OCI-LY3 (cell line): ENCODE measurements around the gene ATOSA.

Source experiments
- H2AFZ ChIP-seq: fragments of 200-600, 300-600 bp; shearing (Covaris generic); 2 replicates; pipeline ENCODE4 v1.6.0; 2014; ENCODE audit warnings: antibody characterized with exemption, low read depth, low read length
- H3K27ac ChIP-seq: fragments of 200-600, 300-600 bp; sonication (generic); 2 replicates; pipeline ENCODE4 v1.5.1; 2014; ENCODE audit warnings: mild to moderate bottlenecking, low read length, moderate library complexity, mixed read lengths
- H3K27me3 ChIP-seq: fragments of 200-600, 300-600 bp; sonication (generic); 2 replicates; pipeline ENCODE4 v1.6.1; 2014; ENCODE audit warnings: low read depth, low read length, mixed read lengths
- H3K36me3 ChIP-seq: fragments of 200-600, 300-600 bp; sonication (generic); replicated peaks from 2 replicates; pipeline ENCODE3; 2014; ENCODE audit warnings: low read depth, low read length, mixed read lengths
- H3K4me1 ChIP-seq: fragments of 300-600, 200-600 bp; sonication (generic); 2 replicates; pipeline ENCODE4 v1.6.1; 2014; ENCODE audit warnings: low read length, mixed read lengths
- H3K4me2 ChIP-seq: fragments of 200-600, 300-600 bp; sonication (generic); 2 replicates; pipeline ENCODE4 v1.6.1; 2014; ENCODE audit warnings: low read length, mixed read lengths
- H3K4me3 ChIP-seq: fragments of 300-600, 200-600 bp; sonication (generic); 2 replicates; pipeline ENCODE4 v1.5.1; 2014; ENCODE audit warnings: antibody characterized with exemption, mild to moderate bottlenecking, low read length, moderate library complexity
- H3K79me2 ChIP-seq: fragments of 300-600, 200-600 bp; shearing (Covaris generic); 2 replicates; pipeline ENCODE4 v1.6.1; 2014; ENCODE audit warnings: mild to moderate bottlenecking, low read length, mixed read lengths
- H3K9ac ChIP-seq: fragments of 300-600, 200-600 bp; shearing (Covaris generic); 2 replicates; pipeline ENCODE4 v1.6.0; 2014; ENCODE audit warnings: mild to moderate bottlenecking, low read length, moderate library complexity
- H3K9me3 ChIP-seq: fragments of 200-600, 300-600 bp; shearing (Covaris generic); 2 replicates; pipeline ENCODE4 v1.6.1; 2014; ENCODE audit warnings: low read length, mixed read lengths; ENCODE audit not compliant: insufficient read depth
- H4K20me1 ChIP-seq: fragments of 200-600, 300-600 bp; sonication (generic); 2 replicates; pipeline ENCODE4 v1.6.1; 2016; ENCODE audit warnings: low read length, mixed read lengths; ENCODE audit not compliant: insufficient read depth
- EZH2phosphoT487 ChIP-seq: fragments of 200-600 bp; shearing (Covaris generic); IDR thresholded peaks from 2 replicates; pipeline ENCODE4 v1.6.1; 2018; ENCODE audit warnings: antibody characterized with exemption, mixed run types, low read depth
- TF ChIP-seq, protein P1 (sequence below): fragments of 200-600, 300-600 bp; sonication (generic); IDR thresholded peaks from 2 replicates; pipeline ENCODE4 v1.5.1; 2014; ENCODE audit warnings: antibody characterized with exemption, low read length, low read depth

ATOSA gene

DNA sequence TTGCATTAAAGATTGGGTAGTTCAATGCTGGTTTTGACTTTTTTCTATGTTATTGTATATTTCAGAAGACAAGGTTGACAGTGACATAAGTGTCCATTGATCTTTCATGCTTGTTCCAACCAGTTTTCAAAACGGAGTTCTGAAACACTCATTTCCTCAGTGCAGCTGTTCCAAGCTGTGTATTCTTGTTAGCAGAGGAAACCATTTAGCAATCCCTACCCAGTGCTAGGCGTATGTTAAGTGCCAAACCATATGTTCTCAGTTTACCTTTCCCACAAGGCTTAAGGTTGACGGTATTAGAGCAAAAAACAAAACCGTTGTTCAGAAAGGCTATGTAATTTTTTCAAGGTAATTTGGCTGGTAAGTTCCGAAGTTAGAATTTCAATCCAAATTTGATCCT is 9.1 kb downstream of the ATOSA start:
- Histone ChIP-seq H3K4me3 (no peak overlapping the region), H3K9me3 (no peaks in the 10 kb centered on the region), H3K4me2 (no peak overlapping the region), H4K20me1 (no peaks in the 10 kb centered on the region), H3K9ac (no peak overlapping the region), H3K36me3 (peaks cover 27% of the 10 kb centered on the region), H3K27me3 (no peaks in the 10 kb centered on the region), H3K79me2 (no peaks in the 10 kb centered on the region), H2AFZ (no peak overlapping the region), H3K27ac (no peak overlapping the region), H3K4me1 (peaks cover 8% of the 10 kb centered on the region)
- TF ChIP-seq, protein P1, sequence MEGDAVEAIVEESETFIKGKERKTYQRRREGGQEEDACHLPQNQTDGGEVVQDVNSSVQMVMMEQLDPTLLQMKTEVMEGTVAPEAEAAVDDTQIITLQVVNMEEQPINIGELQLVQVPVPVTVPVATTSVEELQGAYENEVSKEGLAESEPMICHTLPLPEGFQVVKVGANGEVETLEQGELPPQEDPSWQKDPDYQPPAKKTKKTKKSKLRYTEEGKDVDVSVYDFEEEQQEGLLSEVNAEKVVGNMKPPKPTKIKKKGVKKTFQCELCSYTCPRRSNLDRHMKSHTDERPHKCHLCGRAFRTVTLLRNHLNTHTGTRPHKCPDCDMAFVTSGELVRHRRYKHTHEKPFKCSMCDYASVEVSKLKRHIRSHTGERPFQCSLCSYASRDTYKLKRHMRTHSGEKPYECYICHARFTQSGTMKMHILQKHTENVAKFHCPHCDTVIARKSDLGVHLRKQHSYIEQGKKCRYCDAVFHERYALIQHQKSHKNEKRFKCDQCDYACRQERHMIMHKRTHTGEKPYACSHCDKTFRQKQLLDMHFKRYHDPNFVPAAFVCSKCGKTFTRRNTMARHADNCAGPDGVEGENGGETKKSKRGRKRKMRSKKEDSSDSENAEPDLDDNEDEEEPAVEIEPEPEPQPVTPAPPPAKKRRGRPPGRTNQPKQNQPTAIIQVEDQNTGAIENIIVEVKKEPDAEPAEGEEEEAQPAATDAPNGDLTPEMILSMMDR, result no peak
- no peak for TF ChIP-seq EZH2phosphoT487

DNA sequence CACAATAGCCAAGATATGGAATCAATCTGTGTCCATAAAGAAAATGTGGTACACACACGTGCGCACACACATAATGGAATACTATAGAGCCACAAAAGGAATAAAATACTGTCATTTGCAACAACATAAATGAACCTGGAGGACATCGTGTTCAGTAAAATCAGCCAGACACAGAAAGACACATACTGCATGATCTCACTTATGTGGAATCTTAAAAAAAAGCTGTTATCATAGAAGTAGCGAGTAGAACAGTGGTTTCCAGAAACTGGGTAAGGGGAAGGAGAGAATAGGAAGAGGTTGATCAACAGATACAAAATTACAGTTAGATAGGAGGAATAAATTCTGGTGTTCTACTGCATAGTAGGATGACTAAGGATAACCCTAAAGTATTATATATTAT is 11.1 kb downstream of the ATOSA start:
- Histone ChIP-seq H3K27me3 (no peaks in the 10 kb centered on the region), H3K9me3 (no peaks in the 10 kb centered on the region), H3K4me1 (peaks cover 8% of the 10 kb centered on the region), H3K4me3 (no peak overlapping the region), H4K20me1 (no peaks in the 10 kb centered on the region), H3K79me2 (no peaks in the 10 kb centered on the region), H3K36me3 (peaks cover 23% of the 10 kb centered on the region), H3K9ac (no peak overlapping the region), H3K4me2 (no peak overlapping the region), H3K27ac (no peak overlapping the region), H2AFZ (no peak overlapping the region)
- no peak for TF ChIP-seq EZH2phosphoT487
- TF ChIP-seq, protein P1, result no peak

DNA sequence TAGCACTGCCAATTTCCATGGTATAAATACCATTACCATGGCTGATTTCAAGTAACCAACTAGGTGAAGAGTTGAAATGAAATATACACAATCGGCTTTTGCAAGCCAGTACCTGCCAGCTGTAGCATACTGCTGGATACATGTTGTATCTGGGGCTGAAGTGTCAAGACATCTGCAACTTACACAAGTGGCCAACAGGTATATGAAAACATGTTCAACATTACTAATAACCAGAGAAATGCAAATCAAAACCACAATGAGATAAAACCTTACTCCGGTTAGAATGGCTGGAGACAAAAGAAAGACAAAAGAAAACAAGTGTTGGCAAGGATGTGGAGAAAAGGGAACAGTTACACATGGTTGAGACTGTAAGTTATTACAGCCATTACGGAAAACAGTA is 11.6 kb downstream of the ATOSA start:
- H3K27me3 ChIP-seq, result no peaks in the 10 kb centered on the region
- no peak overlapping the region for H3K9ac ChIP-seq
- H4K20me1 ChIP-seq, result no peaks in the 10 kb centered on the region
- H3K27ac ChIP-seq, result no peak overlapping the region
- H3K9me3 ChIP-seq, result no peaks in the 10 kb centered on the region
- H3K36me3 ChIP-seq, result peaks cover 20% of the 10 kb centered on the region
- H3K4me1 ChIP-seq, result peaks cover 8% of the 10 kb centered on the region
- H3K4me3 ChIP-seq, result no peak overlapping the region
- H2AFZ ChIP-seq, result no peak overlapping the region
- H3K79me2 ChIP-seq, result no peaks in the 10 kb centered on the region
- no peak overlapping the region for H3K4me2 ChIP-seq
- TF ChIP-seq EZH2phosphoT487, result no peak
- TF ChIP-seq, protein P1, result no peak

DNA sequence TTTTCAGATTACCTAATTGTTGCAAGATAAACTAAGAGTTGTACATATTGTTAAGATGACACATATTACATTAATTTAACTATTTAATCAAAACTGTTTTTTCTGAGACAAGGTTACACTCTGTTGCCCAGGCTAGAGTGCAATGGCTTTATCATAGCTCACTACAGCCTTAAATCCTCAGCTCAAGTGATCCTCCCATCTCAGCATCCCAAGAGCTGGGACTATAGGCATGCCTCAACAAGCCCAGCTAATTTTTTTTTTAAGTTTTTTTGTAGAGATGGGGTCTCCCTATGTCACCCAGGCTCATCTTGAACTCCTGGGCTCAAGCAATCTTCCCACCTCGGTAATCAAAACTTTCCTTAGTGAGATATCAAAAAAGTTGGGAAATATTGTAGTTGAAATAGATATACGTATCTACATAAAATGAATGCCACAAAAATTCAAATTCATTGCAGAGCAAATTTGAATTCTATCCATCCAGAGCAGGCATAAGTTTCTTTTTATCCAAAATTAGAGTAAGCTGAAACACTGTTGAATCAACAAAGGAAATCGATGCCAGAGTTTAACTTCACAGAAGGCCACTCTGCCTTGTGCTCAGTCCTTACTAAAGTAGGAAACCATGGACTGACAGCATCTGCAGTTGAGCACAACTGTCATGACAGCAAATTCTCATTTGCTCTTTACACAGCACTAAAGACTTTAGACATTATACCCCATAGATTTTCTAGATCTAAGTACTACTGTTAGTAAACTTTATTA is 15.5 kb downstream of the ATOSA start:
- H3K4me3 ChIP-seq, result no peak overlapping the region
- H2AFZ ChIP-seq, result no peak overlapping the region
- H3K27me3 ChIP-seq, result no peaks in the 10 kb centered on the region
- TF ChIP-seq, protein P1, result no peak
- TF ChIP-seq EZH2phosphoT487, result no peak
- H4K20me1 ChIP-seq, result no peaks in the 10 kb centered on the region
- peaks cover 13% of the 10 kb centered on the region for H3K4me1 ChIP-seq
- H3K9ac ChIP-seq, result no peak overlapping the region
- no peak overlapping the region for H3K4me2 ChIP-seq
- no peaks in the 10 kb centered on the region for H3K9me3 ChIP-seq
- no peaks in the 10 kb centered on the region for H3K79me2 ChIP-seq
- peaks cover 20% of the 10 kb centered on the region for H3K36me3 ChIP-seq
- no peak overlapping the region for H3K27ac ChIP-seq
